Cortex of kidney (tissue), 1 donor: ENCODE results near the gene YY1AP1.
"Not testable (repeated sequence)": the region's sequence is repeated elsewhere in the genome, so short reads cannot be mapped to it uniquely, and the experiment has no call there.

ENCODE experiments used
- DNase-seq: peaks from one replicate; lab custom pipeline; 2025; lab: John Stamatoyannopoulos, UW

Gene YY1AP1, protein sequence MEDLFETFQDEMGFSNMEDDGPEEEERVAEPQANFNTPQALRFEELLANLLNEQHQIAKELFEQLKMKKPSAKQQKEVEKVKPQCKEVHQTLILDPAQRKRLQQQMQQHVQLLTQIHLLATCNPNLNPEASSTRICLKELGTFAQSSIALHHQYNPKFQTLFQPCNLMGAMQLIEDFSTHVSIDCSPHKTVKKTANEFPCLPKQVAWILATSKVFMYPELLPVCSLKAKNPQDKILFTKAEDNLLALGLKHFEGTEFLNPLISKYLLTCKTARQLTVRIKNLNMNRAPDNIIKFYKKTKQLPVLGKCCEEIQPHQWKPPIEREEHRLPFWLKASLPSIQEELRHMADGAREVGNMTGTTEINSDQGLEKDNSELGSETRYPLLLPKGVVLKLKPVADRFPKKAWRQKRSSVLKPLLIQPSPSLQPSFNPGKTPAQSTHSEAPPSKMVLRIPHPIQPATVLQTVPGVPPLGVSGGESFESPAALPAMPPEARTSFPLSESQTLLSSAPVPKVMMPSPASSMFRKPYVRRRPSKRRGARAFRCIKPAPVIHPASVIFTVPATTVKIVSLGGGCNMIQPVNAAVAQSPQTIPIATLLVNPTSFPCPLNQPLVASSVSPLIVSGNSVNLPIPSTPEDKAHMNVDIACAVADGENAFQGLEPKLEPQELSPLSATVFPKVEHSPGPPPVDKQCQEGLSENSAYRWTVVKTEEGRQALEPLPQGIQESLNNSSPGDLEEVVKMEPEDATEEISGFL

DNA sequence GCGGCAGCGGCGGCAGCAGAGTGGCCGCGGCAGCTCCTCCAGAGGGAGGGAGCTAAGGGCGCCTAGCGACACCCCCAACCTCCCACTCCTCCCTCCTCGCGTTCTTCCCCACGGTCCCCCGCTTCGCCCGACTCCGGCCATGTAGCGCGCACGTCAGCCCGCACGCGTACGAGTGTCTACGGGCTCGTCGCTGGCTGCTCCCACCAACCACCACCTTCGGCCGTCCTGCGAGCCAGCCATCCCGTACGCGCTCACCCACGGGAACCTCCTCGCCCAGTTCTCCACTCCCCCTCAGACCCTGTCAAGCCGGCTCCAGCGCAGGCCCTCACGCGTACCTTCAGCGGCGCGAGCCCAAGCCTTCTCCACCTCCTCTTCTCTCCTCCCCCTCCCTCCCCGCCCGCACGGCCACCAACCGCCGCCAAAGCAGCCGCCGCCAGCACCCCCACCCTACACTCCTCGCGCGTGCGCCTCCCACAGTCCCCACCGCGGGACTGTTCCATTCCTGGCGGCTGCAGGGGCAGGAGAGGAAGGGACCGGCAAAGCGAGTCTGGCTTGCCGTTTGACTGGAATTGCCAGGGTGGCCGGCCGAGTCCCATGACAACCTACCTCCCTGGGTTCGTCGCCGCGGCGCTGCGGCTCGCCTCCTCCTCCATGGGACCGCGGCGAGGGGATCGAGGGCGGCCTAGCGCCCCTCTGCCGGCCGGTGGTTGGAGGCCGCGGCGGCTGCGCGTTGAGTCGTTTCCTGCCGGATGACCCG lies at the start of gene YY1AP1:
TSS of gene YY1AP1 (minus strand) at position 451 of the 757 bp plus-strand sequence. CDS start 8,338 bp downstream, outside the sequence.
- DNase-seq: peak; percentile 75

DNA sequence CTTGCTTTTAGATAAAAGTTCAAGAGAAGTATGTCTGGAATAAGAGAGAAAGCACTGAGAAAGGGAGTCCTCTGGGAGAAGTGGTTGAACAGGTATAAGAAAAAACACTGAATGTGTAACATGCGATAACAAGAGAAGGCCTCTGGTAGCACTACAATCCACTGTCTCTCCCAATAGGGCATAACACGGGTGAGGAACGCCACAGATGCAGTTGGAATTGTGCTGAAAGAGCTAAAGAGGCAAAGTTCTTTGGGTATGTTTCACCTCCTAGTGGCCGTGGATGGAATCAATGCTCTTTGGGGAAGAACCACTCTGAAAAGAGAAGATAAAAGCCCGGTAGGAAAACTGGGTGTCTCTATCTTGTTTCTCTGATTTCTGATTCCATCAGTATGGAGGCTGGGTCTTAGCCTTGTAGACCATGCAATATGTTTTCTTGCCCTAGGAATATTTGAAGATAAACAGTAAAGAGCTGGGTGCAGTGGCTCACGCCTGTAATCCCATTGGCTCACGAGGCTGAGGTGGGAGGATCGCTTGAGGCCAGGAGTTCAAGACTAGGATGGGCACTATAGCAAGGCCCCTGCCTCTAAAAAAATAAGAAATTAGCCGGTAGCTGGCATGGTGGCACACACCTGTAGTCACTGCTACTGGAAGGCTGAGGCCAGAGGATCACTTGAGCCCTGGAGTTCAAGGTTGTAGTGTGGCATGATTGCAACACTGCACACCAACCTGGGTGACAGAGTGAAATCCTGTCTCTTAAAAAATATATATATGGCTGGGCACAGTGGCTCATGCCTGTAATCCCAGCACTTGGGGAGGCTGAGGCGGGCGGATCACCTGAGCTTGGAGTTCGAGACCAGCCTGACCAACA lies 40.7 kb upstream of the YY1AP1 start:
- DNase-seq: no peak

DNA sequence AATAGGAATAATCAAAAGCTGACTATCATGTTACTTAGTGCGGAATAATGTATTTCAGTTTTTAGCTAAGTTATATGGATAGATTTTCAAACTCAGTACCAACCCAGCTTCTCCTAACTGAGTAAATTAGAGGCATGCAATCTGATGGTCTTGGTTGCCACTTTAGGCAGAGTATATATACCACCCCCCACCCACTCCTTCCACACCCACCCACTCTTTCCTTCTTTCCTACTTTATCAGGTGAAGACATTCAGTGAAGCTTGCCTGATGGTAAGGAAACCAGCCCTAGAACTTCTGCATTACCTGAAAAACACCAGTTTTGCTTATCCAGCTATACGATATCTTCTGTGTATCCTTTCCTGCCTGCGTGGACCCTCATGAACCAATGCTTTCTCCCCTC lies 36.6 kb upstream of the YY1AP1 start:
- DNase-seq: no peak

DNA sequence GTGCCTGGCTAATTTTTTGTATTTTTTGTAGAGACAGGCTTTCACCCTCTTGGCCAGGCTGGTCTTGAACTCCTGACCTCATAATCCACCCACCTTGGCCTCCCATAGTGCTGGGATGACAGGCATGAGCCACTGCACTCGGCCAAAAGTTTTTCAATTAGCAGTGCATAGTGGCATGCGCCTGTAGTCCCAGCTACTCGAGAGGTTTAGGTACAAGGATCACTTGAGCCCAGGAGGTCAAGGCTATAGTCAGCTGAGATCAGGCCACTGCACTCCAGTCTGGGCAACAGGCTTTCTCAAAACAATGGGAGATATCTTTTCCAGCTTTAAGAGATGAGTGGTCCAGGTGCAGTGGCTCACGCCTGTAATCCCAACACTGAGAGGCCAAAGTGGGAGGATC lies 31.1 kb upstream of the YY1AP1 start:
- DNase-seq: no peak

DNA sequence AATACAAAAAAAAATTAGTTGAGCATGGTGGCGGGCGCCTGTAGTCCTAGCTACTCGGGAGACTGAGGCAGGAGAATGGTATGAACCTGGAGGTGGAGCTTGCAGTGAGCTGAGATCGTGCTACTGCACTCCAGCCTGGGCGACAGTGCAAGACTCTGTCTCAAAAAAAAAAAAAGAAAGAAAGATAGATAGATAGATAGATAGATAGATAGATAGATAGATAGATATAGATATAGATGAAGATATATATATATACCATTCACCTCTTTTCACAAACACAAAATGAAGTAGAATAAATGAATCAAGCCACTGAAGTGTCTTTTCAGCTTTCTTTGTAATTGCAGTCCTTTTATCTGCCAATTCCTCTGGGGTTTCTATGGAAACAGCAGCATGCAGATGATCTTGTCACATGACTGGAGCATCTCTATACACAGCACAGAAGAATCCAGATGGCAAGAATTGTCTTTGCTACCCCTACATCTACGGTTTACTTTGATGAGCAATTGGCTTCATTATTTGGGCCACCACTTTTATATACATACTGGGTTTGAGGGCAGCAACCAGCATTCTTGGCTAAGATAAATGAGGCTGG lies 30.0 kb upstream of the YY1AP1 start:
- DNase-seq: not testable (repeated sequence)

DNA sequence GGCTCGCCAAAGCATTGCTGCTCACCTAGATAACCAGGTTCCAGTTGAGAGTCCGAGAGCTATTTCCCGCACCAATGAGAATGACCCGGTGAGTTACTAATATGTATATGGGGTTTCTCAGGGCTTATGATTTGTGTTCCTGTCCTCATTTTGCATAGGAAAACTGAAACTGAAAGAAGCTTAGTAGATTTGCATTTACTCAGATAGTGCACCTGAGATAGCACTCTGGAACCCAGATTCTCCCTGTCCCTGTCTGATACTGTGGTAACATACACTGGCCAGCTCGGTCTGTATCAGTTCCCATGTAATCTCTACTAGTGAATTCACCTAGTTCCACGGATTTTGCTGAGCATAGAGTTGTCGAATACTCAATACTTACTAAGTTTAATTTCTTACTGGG lies 28.5 kb upstream of the YY1AP1 start:
- no peak for DNase-seq

DNA sequence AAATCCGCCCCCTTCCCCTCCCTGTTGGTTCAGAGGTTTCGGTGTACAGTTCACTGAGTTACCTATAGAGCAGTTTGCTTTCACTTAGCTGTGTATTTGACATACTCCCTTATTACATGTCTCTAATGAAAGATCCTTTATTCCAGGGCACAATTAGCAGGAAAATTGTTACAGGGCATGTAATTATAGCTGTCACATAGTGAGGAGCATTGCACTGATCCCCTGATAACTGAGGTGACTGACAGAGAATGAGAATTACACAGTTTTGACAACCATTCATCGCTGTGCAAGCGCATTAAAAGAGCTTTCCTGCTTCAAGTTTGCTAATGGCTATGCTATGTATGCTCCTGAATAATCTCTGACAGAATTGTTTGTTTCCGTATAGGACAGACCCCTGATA lies 27.2 kb upstream of the YY1AP1 start:
- no peak for DNase-seq

DNA sequence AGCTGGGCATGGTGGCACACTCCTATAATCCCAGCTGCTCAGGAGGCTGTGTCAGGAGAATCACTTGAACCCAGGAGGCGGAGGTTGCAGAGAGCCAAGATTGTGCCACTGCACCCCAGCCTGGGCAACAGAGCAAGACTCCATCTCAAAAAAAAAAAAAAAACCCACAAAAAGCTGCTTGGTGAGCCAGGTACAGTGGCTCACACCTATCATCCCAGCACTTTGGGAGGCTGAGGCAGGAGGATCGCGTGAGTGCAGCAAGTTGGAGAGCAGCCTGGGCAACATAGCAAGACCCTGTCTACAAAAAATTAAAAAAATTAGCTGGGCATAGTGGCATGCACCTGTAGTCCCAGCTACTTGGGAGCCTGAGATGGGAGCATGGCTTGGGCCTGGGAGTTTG lies 26.5 kb upstream of the YY1AP1 start:
- DNase-seq: not testable (repeated sequence)

DNA sequence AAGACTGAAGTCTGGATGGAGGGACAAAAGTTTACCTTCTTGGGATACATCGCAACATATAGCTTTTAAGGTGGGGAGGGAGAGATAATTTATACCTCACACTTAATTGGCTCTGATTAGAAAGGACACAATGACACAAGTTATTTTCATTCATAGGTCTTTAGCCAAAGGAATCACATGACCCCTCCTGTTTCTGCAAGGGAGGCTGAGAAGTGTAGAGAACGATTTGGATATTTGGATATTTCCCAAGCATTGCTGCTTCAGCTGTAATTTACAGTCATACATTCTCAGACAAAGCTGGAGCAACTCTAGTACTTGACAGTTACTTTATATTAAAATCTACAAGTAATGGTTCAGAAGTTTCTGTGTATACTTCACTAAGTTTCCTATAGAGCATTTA lies 24.5 kb upstream of the YY1AP1 start:
- no peak for DNase-seq

DNA sequence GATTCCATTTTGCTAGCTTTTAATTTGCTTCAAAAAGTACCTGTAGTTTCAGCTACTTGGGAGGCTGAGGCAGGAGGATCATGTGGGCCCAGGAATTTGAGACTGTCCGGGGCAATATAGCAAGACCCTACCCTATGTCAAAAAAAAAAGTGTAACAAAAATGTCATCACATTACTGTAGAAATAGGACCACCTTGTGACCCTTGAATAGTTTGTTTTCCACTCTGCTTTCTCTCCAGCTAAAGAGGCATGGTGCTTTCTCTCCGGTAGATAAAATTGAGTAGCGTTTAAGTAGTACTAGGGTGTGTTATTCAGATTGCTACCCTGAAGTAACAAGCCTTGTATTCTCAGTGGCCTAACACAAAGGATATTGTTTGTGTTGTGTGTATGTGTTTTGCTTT lies 24.1 kb upstream of the YY1AP1 start:
- DNase-seq: not testable (repeated sequence)

DNA sequence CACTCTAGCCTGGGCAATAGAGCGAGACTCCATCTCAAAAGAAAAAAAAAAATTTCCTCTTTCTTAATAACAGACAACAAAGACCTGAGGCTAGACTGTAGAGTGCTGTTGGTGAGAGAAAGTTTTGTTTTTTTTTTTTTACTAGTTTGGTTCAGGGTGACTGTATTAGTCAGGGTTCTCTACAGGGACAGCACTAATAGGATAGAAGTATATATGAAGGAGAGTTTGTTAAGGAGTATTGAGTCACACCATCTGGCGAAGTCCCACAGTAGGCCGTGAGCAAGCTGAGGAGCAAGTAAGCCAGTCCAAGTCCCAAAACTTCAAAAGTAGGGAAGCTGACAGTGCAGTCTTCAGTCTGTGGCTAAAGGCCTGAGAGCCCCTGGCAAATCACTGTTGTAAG lies 22.9 kb upstream of the YY1AP1 start:
- not testable (repeated sequence) for DNase-seq

DNA sequence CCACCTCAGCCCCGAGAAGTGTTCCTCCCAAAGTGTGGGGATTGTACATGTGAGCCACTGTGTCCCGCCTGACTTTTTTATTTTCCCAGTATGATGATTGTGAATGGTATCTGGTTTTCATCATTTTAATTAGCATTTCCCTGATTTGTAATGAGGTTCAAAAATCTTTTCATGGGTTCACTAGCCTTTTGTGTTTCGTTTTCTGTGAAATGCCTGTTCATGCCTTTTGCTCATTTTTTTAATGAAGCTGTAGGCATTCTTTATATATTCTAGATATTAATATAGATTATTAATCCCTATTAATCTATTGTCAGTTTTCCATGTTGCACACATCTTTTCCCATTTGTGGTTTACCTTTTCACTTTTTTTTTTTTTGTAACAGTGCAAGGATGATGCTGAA lies 20.8 kb upstream of the YY1AP1 start:
- DNase-seq: no peak

DNA sequence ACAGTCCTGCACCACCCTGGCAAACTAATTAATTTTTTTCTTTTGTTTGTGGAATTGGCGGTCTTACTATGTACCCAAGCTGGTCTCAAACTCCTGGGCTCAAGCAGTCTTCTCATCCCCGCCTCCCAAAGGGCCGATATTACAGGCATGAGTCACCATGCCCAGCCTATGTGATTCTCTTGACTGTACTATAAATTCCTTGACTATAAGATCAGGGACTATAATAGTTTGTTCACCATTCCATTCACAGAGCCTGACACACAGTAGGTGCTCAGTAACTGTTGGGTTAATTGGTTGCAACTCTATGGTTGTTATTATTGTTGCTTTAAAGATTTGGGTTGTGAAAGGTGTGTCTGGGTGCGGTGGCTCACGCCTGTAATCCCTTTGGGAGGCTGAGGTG lies 17.6 kb upstream of the YY1AP1 start:
- DNase-seq: no peak

DNA sequence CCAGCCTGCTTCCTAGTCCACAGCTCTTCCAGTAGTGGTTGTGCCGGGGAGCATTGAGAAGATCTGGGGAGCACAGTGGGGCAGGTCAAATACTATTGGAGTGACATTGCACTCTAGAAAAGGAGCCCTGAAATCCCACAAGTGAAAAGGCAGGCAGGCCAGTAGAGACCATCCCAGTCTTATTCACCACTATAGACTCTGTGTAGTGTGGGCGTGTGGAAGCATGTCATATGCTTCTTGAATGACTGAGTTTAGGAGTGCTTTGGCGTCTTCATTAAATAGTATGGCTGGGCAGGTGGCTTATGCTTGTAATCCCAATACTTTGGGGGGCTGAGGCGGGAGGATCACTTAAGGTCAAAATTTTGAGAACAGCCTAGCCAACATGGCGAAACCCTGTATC lies 15.8 kb upstream of the YY1AP1 start:
- DNase-seq: not testable (repeated sequence)

DNA sequence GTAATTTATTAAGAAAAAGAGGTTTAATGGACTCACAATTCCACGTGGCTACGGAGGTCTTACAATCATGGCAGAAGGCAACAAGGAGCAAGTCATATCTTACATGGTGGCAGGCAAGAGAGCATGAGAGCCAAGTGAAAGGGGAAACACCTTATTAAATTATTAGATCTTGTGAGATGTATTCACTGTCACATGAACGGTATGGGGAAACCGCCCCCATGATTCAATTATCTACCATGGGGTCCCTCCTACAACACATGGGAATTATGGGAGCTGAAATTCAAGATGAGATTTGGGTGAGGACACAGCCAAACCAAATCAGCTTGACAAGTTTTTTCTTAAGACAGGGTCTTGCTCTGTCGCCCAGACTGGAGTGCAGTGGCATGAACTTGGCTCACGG lies 14.6 kb upstream of the YY1AP1 start:
- no peak for DNase-seq

DNA sequence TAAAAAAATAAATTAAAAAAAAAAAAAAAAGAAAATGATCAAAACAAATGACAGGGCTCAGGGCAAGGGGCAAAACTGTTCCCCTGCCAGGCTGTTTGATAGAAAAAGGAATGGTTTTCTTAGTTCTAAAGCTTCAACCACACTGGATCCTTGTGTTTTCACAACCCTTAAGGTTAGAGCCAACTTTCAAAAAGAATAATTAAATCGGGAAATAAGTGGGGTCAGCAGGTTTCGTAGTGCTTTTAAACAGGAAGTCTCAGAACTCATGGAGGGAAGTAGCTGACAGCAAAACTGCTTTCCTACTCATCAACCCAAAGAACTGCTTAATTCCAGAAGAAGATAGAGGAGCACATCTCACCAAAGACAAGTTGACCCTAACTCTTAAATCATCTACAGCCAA lies 13.1 kb upstream of the YY1AP1 start:
- not testable (repeated sequence) for DNase-seq

DNA sequence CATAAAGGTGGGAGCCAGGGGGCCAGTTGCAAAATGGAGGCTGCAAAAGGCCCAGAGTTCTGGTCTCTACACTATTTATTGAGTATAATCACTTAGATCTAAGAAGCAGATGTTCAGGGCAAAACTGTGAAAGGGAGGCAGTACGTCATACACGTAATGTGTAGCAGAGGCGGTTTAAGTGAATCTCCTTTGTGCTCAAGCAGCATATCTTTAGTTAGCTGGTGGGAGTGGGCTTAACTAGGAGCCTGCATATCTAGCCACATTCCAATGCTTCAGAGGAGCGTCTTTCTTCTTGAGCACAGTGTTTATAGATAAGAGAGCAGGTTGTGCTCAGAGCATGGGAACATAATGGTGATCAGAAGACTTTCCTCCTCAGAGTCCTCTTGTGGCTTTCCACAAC lies 10.5 kb upstream of the YY1AP1 start:
- DNase-seq: not testable (repeated sequence)

DNA sequence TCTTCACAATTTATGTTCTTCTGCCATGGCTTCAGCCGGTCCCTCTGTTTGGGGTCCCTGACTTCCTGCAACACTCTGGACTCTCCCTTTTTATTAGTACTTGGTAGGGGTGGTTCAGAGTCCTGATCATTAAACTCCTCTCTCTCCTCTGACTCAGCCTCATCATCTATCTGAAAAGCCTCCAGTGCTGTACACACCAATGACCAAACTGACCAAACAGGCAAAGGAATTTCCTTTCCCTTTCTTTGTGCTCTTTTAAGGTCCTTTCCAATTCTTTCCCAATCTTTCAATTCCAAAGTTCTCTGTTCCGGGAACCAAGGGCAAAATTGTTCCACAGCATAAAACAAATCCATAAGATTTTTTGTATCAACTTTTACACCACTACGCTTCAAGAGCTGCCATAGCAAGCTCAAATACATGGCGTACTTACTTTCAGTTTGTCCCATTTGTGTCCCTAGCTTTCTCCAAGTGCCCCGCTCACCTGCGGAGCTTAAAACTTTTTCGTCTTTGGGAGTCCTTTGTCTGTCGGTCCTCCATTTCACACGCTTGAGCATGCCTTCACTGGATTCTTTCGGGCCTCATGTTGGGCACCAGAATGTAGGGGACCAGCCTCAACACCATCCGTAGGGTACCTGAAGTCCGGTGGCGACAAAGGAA lies 9.9 kb upstream of the YY1AP1 start:
- no peak for DNase-seq

DNA sequence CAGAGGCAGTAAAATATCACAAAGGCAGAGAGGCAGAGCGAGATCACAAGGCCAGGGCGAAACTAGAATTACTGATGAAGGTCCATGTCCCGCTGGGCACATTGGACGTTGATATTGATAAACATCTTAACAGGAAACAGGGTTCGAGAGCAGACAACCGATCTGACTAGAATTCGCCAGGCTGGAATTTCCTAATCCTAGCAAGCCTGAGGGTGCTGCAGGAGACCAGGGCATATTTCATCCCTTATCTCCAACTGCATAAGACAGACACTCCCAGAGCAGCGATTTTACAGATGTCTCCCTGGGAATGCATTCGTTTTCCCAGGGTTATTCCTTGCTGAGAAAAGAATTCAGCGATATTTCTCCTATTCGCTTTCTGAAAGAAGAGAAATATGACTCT lies 9.0 kb upstream of the YY1AP1 start:
- DNase-seq: not testable (repeated sequence)

DNA sequence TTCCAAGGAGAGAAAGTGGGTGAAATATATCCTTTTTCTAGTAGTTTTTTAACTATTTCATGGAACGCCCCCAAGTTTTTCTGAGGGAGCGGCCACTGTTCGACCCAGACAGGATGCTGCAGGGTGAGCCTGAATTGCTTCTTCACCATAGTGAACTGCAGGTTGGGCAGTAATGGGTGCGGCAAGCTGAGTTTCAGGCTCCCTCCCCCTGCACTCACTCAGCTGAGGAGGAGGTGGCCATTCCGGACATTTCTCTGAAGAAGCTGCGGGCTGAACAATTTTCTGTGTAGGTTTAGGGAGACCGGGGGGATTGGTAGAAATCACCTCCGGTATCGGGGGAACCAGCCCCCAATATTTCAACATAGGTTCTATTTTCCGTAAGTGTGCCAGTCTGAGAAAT lies 8.5 kb upstream of the YY1AP1 start:
- DNase-seq: no peak

DNA sequence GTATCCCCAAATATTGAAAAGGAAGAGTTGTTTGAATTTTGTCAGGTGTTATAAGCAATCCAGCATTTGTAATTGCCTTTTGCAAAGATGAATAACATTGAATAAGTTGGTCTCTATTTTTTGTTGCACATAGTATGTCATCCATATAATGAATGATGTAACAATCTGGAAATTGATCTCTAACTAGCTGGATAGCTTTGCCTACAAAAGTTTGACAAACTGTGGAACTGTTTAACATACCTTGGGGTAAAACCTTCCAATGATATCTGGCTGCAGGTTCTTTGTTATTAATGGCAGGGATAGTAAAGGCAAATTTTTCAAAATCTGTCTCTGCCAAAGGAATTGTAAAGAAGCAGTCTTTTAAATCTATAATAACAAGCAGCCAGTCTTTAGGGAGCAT lies 8.0 kb upstream of the YY1AP1 start:
- no peak for DNase-seq
